Fibroblast of skin of right quadriceps (primary cell): ENCODE results near the gene ASRGL1.
A peak's percentile ranks its signal among the peaks of the same experiment; 100 is the strongest.
"Not testable (repeated sequence)": the region's sequence is repeated elsewhere in the genome, so short reads cannot be mapped to it uniquely, and the experiment has no call there.

Experiments used
- DNase-seq: peaks from one replicate; pipeline ENCODE4 v3.0.0-alpha.2; 2013

ASRGL1 gene

DNA sequence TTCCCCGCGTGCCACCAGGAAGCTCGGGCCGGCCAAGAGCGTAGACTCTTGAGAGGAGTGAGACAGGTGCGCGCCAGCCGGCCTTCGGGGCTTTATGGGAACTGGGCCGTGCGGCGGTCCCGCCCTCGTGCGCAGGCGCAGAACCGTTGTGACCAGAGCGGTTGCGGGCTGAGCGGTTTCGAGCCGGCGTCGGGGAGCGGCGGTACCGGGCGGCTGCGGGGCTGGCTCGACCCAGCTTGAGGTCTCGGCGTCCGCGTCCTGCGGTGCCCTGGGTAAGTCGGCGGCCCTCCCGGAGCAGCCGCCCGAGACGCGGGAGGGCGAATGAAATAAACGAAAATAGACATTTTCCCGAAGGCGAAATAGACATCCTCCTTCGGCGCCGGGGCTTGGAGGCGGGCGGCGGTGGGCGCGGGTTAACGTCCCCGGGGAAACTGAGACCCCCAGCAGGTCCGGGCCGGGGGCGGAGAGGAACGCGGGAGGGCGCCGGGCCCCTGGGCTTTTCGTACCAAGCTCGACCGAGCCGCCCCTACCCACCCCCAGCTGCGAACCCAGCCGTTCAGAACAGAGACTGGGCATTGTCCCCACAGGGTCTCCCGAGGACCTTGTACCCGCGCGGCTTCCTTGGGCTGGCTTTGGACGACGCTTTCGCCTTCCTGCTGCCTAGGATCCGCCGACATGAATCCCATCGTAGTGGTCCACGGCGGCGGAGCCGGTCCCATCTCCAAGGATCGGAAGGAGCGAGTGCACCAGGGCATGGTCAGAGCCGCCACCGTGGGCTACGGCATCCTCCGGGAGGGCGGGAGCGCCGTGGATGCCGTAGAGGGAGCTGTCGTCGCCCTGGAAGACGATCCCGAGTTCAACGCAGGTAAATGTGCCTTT lies at the start of gene ASRGL1:
Gene ASRGL1 (plus strand): TSS at position 146 of the 879 bp plus-strand sequence. CDS start 530 bp downstream, at position 676.
- DNase-seq, result peak; percentile 48

DNA sequence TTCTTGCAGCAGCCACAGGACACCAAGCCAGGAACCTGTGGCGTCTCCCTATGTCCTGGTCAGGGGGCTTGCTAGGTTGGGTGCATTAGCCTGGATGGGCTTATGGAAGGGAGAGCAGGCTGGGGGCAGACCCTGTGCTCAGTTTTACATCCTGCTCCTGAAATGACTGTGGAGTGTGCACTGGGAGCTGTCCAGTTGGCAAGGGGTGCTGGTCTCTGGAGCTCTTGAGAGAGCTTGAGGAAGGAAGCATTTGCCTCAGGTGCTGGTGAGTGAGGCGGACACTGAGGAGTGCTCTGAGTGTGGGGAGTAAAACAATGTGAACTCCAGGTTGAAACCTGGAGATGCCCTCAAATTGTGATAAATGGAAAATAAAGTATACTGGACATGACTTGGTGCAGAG lies 41.7 kb upstream of the ASRGL1 start:
- DNase-seq, result peak; percentile 5

DNA sequence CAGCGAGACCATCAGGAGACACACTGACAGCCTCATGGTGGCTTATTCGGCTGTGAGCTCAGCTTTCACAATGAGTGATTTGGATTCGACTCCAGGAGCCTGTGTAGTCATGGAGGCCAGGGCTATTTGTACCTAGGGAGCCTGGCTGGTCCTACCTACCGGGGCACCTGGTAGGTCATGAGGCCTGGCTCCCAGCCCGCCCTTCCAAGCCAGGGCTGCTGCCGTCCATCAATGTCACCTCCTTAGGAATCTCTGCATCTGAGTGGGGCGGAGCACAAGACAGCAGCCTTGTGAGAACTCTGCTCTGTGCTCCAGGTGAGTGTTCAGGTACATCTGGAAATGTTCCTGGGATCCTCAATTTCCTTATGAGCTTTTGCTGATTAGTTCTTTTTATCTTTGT lies 38.3 kb upstream of the ASRGL1 start, which contains the start of gene SCGB1D4:
Gene SCGB1D4 (minus strand): TSS at position 101 of the 400 bp plus-strand sequence. CDS start 65 bp downstream, at position 36.
- DNase-seq, result no peak

DNA sequence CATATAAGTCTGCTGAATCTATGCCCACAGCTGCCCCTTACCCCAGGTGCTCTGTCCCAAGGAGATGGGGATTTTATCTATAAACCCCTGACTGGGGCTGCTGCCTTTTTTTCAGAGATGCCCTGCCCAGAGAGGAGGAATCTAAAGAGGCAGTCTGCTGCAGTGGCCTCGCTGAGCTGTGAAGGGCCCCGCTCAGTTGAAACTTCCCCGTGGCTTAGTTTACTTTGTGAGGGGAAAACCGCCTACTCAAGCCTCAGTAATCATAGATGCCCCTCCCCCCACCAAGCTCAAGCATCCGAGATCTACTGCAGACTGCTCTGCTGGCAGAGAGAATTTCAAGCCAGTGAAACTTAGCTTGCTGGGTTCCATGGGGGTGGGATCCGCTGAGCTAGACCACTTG lies 31.0 kb upstream of the ASRGL1 start:
- DNase-seq, result no peak

DNA sequence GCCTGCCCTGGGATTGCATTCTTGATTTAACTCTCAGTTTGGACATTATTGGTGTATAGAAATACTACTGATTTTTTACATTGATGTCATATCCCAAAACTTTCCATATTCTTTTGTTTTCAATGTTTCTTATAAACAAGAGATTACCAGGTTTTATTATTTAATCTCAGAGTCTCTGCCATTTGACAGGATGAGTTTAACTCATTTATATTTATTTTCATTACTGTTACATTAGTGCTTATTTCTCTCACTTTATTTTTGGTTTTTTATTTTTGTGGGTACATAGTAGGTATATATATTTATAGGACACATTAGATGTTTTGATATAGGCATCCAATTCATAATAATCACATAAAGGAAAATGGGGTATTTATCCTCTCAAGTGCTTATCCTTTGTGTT lies 29.3 kb upstream of the ASRGL1 start:
- DNase-seq, result no peak

DNA sequence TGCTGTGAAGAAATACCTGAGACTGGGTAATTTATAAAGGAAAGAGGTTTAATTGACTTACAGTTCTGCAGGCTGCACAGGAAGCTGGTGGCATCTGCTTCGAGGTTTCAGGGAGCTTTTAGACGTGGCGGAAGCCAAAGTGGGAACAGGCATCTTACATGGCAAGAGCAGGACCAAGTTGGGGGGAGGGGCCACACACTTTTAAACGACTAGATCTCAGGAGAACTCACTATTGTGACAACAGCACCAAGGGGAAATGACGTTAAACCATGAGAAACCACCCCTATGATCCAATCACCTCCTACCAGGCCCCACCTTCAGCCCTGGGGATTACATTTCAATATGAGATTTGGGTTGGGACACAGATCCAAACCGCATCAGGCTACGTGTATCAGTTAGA lies 27.3 kb upstream of the ASRGL1 start:
- no peak for DNase-seq

DNA sequence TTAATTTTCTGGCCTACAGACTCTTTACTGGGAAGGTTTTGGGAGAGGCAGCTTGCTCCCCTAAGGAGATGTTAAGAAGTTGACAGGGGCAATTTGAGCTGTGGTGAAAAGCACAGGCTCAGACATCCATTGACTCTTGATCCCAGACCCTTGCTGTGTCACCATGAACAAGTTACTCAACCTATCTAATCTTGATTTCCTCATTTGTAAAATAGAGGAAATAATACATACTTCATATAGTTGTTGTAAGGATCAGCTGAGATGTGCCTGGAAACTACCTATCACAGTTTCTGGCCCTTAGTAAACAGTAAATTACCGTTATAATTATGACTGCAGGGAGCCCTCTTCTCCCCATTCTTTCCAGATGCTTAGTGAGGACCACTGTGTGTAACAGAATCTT lies 21.8 kb upstream of the ASRGL1 start:
- no peak for DNase-seq

DNA sequence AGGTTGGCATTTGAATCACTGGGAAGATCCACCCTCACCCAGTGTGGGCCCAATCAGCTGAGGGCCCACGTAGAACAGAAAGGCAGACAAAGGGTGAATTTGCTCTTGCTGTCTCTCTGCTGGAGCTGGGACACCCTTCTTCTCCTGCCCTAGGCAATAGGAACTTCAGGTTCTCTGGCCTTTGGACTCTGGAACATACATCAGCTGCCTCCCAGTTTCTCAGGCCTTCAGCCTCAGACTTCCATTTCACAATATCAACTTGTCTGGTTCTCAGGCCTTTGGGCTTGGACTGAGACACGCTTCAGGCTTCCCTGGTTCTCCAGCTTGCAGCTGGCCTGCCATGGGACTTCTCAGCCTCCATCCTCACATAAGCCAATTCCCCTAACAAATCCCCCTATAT lies 14.7 kb upstream of the ASRGL1 start:
- DNase-seq, result no peak

DNA sequence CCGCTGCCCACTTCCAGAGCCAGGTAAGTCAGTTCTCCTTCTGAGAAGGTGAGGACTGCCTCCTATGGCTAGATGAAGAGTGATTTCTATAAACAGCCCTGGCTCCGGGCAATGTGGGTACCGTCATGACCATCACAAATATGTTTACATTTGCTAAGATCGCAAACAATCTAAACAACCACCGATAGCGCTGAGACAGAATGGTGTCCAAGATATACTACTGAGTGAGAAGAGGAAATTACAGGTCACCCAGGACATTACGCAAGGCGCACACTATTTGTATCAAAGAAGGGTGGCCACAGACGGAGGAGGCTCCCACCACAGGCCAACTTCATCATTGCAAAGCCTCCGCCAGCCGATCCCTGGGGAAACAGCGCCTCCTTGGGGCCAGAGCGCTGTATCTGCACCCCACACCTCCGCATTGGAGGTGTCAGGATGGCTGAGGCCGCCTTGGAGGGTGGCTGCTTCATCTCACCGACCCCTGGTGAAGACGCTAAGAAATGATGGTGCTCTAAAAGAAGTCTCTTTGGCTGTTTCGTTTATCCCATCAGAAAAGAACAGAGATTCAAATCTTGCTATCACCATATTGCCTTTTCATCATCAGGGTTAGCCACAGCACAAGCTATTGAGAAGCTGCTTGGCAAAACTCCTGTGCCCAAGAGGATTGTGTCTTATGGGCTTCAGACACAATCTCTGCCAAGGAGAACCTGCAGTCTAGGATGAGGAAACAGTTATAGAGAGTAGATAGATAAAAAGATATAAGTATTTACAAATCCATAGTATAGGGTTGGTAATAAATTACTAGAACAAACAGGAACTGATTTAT lies 12.3 kb upstream of the ASRGL1 start:
- DNase-seq, result peak; percentile 10

DNA sequence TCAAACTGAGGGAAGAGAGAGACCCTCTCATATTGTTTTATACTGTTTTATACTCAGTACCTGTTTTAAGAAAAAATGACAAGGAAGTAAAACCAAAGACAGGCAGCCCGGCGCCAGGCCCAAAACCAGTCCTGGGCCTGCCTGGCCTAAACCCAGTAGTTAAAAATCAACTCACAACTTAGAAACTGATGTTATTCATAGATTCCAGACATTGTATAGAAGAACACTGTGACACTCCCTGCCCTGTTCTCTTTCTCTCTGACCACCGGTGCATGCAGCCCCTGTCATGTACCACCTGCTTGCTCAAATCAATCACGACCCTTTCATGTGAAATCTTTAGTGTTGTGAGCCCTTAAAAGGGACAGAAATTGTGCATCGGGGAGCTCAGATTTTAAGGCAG lies 11.5 kb upstream of the ASRGL1 start:
- DNase-seq, result not testable (repeated sequence)

DNA sequence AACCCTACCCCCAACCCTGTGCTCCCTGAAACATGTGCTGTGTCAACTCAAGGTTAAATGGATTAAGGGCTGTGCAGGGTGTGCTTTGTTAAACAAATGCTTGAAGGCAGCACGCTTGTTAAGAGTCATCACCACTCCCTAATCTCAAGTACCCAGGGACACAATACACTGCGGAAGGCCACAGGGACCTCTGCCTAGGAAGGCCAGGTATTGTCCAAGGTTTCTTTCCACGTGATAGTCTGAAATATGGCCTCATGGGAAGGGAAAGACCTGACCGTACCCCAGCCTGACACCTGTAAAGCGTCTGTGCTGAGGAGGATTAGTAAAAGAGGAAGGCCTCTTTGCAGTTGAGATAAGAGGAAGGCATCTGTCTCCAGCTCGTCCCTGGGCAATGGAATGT lies 10.5 kb upstream of the ASRGL1 start:
- DNase-seq, result not testable (repeated sequence)

DNA sequence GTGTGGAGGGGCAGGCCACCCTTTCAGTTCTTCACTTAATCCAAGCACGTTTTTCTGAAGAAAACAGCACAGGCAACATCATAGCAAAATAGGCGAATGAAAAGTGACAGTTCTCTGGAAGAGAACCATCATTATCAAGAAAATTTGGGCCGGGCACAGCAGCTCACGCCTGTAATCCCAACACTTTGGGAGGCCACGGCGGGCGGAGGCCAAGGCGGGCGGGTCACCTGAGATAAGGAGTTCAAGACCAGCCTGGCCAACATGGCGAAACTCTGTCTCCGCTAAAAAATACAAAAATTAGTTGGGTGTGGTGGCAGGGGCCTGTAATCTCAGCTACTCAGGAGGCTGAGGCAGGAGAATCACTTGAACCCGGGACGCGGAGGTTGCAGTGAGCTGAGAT lies 9.7 kb upstream of the ASRGL1 start:
- DNase-seq, result not testable (repeated sequence)

DNA sequence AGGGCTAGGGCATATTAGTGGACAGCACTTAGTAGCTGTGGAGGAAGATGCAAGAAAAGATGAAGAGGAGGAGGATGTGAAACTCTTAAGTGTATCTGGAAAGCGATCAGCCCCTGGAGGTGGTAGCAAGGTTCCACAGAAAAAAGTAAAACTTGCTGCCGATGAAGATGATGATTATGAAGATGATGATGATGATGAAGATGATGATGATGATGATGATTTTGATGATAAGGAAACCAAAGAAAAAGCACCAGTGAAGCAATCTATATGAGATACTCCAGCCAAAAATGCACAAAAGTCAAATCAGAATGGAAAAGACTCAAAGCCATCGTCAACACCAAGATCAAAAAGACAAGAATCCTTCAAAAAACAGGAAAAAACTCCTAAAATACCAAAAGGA lies 6.0 kb upstream of the ASRGL1 start:
- DNase-seq, result not testable (repeated sequence)

DNA sequence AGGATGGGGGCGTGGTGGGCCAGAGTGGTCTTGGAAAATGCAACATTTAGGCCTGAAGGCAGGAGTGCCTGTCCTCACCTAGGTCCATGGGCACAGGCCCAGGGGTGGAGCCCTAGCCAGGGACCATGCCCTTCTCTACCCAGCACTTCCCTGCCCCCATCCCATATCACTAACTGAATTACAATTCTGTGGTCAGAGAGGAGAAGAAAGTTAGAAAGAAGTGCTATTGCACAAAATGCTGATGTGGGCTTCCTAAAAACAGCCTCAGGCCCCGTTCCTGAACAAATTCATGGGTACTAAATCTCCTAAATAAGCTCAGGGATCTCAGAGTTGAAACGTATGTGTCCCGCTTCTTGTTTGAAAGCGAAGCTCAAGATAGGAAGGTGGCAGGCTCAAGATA lies 3.5 kb upstream of the ASRGL1 start:
- DNase-seq, result no peak

DNA sequence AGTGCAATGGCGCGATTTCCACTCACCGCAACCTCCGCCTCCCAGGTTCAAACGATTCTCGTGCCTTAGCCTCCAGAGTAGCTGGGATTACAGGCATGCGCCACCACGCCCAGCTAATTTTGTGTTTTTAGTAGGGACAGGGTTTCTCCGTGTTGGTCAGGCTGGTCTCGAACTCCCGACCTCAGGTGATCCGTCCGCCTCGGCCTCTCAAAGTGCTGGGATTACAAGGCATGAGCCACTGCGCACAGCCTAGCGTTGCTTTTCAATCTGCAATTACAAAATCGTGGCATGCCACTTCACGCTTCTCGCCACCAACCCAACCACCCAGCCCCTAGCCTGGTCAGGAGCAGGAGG lies 322 bp upstream of the ASRGL1 start:
- DNase-seq, result not testable (repeated sequence)

DNA sequence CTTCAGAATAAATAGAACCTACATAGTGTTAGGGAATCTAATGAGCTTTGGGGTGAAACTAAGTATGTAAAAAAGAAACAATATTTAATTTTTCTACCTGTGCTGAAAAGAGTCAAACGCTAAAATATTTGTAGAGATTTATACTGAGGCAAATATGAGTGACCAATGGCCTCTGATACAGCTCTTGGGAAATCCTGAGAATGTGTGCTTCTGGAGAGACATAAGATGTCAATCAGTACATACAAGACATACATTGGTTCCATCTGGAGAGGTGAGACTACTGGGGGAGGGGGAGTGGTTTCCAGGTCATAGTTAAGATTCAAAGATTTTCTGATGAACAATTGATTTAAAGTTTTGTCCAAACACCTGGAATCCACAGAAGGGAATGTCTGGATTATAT lies 970 bp downstream of the ASRGL1 start:
- no peak for DNase-seq

DNA sequence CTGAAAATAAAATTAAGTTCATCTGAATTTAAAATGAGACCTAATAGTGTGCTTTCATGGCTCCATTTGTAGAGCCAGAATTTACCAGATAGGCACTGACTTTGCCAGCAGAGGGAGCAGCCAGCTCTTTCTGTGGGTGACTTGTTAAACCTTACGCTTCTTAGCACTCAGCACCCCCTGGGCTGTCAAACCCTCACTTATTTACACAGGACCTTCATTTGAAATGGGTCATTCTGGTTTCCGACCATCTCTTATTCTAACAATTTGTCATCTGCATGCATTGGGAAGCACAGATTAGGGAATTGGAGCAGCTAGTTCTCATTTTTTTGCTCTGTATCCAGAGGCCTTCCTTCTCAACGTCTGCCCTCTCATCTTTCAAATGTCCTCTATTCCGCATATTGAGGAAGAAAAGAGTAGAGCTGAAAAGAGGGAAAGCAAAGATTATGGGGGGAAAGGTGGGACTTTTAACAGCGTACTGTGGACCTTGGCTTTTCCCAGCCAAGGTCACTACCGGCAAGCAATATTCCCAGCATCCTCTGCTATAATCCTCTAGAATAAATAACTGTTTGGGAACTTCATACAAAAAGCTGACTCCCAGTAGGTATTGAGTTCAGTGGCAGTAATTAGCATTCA lies 3.1 kb downstream of the ASRGL1 start:
- peak; percentile 30 for DNase-seq

DNA sequence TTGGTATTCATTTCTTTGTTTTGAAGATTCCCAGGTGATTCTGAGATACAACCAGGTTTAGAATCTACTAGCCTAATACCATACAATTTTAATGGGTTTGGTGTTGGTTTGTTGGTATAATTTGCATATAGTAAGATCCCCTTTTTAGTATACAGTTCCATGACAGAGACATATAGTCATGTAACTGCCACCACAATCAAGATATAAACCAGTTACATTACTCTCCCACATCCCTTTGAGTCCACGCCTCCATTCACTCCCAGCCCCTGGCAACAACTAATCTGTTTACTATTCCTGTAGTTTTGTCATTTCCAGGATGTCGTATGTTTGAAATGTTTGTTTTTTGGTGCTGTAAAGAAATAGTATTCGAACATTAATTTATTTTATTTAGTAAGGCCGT lies 4.3 kb downstream of the ASRGL1 start:
- DNase-seq, result no peak

DNA sequence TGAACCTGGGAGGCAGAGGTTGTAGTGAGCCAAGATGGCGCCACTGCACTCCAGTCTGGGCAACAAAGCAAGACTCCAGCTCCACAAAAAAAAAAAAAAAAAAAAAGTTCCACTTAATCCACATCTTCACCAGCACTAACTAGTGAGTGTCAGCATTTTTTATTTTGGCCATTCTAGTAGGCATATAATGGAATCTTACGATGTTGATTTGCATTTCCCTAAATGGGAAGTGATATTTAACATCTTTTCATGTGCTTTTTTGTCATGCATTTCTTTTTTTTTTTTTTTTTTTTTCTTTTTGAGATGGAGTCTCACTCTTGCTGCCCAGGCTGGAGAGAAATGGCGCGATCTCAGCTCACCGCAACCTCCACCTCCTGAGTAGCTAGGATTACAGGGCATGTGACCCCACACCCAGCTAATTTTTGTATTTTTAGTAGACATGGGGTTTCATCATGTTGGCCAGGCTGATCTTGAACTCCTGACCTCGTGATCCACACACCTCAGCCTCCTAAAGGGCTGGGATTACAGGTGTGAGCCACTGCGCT lies 6.5 kb downstream of the ASRGL1 start:
- not testable (repeated sequence) for DNase-seq

DNA sequence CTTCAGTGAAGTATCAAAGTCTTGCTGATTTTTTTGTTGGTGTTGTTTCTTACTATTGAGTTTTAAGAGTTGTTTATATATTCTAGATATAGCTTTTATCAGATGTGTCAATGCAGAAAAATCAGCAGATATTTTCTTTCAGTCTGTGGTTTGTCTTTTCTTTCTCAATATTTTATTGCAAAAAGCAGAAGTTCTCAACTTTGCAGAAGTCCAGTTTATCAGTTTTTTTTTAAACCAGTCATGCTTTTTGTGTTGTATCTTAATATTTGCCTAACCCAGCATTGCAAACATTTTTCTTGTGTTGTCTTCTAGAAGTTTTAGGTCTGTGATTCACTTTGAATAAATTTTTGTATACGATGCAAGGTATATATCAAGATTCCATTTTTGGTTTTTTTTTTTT lies 7.0 kb downstream of the ASRGL1 start:
- DNase-seq, result no peak

DNA sequence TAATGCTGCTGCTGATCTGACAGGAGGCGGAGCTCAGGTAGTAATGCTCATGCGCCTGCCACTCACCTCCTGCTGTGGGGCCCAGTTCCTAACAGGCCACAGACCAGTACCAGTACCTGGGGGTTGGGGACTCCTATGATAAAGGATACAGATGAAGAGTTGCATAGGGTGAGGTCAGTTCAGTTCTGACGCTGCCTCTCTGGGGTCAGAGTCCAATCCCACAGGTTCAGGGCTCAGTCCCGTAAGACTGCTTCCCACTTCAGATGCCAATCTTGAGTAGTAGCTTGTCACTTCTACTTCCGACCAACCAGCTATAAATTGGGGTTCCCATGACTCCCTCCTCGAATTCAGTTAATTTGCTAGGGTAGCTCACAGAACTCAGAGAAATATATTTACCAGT lies 8.6 kb downstream of the ASRGL1 start:
- no peak for DNase-seq

DNA sequence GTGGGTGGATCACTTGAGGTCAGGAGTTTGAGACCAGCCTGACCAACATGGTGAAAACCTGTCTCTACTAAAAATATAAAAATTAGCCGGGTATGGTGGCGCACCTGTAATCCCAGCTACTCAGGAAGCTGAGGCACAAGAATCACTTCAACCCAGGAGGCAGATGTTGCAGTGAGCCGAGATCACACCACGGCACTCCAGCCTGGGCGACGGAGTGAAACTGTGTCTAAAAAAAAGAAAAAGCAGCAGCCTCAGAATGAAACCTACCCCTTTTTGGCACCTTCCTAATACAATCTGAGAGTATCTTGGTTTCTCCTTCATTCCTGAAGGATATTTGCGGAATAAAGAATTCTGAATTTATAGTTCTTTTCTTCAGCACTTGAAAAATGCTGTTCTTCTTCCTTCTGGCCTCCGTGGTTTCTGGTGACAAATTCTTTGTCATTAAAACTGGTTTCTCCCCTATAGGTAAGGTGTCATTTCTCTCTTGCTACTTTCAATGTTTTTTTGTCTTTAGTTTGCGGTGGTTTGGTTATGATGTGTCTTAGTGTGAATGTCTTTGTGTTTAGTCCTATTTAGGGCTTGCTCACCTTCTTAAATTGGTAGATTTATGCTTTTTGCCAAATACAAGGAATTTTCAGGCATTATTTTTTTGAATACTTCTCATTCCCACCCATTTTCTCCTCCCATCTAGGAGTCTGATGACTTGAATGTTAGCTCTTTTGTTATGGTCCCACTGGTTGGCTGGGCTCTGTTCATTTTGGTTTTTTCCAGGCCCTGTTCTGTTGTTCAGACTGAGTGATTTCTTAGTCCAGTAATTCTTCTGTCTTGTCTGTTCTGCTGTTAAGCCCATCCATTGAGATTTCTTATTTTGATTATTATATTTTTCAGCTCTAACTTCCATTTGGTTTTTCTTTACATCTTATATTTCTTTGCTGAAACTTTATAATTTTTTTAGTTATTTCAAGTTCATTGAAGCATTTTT lies 15.4 kb downstream of the ASRGL1 start:
- DNase-seq, result no peak
